Lung (tissue), 12 donors: ENCODE measurements around the gene COG6. TPM values are rescaled to one million over a fixed set of nuclear protein-coding genes. Genes with fewer than 3 reads are reported as not detected.

Experiments used
- ATAC-seq: fragments of 200-7000 bp; cut with Tn5 transposase; one replicate; pipeline ENCODE4 v1.9.1; 2020; ENCODE audit warnings: moderate number of reproducible peaks; ENCODE audit not compliant: insufficient read depth, low FRiP score
- DNase-seq, 3 donors: peaks; one replicate each; pipeline ENCODE4 v3.0.0-alpha.2; 2013 to 2017
- H3K27ac ChIP-seq, 2 donors: one replicate each; pipeline ENCODE4 v1.5.1; 2013; ENCODE audit warnings: mild to moderate bottlenecking in 2 of 2, moderate library complexity in 2 of 2, control low read depth in 1 of 2, inconsistent platforms in 1 of 2, low read depth in 1 of 2, low read length in 1 of 2
- H3K27me3 ChIP-seq, 3 donors: one replicate each; pipeline ENCODE4 v1.5.1; 2013; ENCODE audit warnings: low read length in 2 of 3; ENCODE audit not compliant: control insufficient read depth in 3 of 3, insufficient read depth in 3 of 3
- H3K36me3 ChIP-seq, 4 donors: one replicate each; pipeline ENCODE4 v1.5.1; 2013; ENCODE audit warnings: low read length in 4 of 4, mild to moderate bottlenecking in 1 of 4, moderate library complexity in 1 of 4; ENCODE audit not compliant: control insufficient read depth in 4 of 4, insufficient read depth in 4 of 4
- H3K4me1 ChIP-seq, 5 donors: one replicate each; pipeline ENCODE4 v1.5.1; 2013; ENCODE audit warnings: low read length in 5 of 5, mild to moderate bottlenecking in 2 of 5, moderate library complexity in 1 of 5; ENCODE audit not compliant: control insufficient read depth in 5 of 5, insufficient read depth in 5 of 5
- H3K4me3 ChIP-seq: one replicate; pipeline ENCODE4 v1.5.1; 2013; ENCODE audit warnings: mild to moderate bottlenecking, control low read depth, moderate library complexity
- H3K9ac ChIP-seq, 2 donors: one replicate each; pipeline ENCODE4 v1.5.1; 2013; ENCODE audit warnings: low read length in 2 of 2, control low read depth in 1 of 2; ENCODE audit not compliant: insufficient read depth in 1 of 2
- H3K9me3 ChIP-seq, 4 donors: one replicate each; pipeline ENCODE4 v1.5.1; 2013; ENCODE audit warnings: low read length in 3 of 4, mild to moderate bottlenecking in 1 of 4, moderate library complexity in 1 of 4; ENCODE audit not compliant: control insufficient read depth in 4 of 4, insufficient read depth in 3 of 4
- CTCF ChIP-seq: IDR thresholded peaks from 2 replicates; pipeline ENCODE4 v1.5.1; 2012; ENCODE audit warnings: mild to moderate bottlenecking; ENCODE audit errors: control extremely low read depth, extremely low read depth
- WGBS, 2 donors: extraction: QIAGEN DNeasy Blood & Tissue Kit; methylation state at CpG; one replicate each; pipeline ENCODE4 v1.1.7; 2013; 5-methylcytosine and 5-hydroxymethylcytosine counted together
- polyA plus RNA-seq, 2 donors: library from polyadenylated mRNA; stranded (reverse); fragments of 200-250 nt; gene quantifications; one replicate each; pipeline ENCODE4 v1.2.1, GENCODE V29; 2013
- total RNA-seq, 2 donors: library from RNA; depleted of rRNA in 1 of 2; stranded (reverse); fragments of >200 nt in 1 of 2; gene quantifications; one replicate each; pipeline ENCODE4 v1.2.1, GENCODE V29; 2014 to 2021
- donor health status: control.
- donor health status: control.
- donor health status: Bipolar disorder and iron deficiency.
- donor health status: healthy.
- donor health status: DM: yes; HTN: yes; CAD: no.

COG6 gene
- total and polyA plus RNA-seq, 4 donors, result 7.0 to 66.1 (median 17.8) TPM

DNA sequence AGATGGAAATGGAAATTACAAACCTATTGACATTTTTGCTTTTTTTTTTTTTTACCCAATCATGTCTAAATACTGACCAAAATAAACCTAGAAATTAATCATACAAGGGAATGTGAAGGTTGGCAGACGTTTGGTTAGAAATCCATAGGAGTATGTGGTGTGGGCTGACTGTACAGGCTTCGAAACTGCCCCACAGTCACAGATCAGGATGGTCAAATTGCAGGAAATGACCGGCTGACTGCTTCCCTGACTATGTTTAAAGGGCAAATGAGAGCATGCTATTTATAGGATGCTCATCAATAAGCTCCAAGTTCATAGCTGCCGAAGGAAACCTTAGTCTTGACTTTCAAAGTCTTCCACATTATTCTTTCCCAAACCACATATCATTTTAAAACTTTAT is 118.4 kb downstream of the COG6 start:
- H3K27ac ChIP-seq, result no peak overlapping the region
- H3K27me3 ChIP-seq, result no peaks in the 10 kb centered on the region
- H3K4me1 ChIP-seq, result peaks cover 0 to 3% (median 0%) of the 10 kb centered on the region in 5 donors
- H3K9me3 ChIP-seq, result peaks cover 0 to 4% (median 2%) of the 10 kb centered on the region in 4 donors
- 77 to 90% methylated on average over 4 of the region's 4 CpGs for WGBS, 2 donors
- DNase-seq, result no peak
- no peaks in the 10 kb centered on the region for H3K36me3 ChIP-seq
- ATAC-seq, result no peak
- H3K4me3 ChIP-seq, result no peak overlapping the region
- H3K9ac ChIP-seq, result no peak overlapping the region
- TF ChIP-seq CTCF, result no peak

DNA sequence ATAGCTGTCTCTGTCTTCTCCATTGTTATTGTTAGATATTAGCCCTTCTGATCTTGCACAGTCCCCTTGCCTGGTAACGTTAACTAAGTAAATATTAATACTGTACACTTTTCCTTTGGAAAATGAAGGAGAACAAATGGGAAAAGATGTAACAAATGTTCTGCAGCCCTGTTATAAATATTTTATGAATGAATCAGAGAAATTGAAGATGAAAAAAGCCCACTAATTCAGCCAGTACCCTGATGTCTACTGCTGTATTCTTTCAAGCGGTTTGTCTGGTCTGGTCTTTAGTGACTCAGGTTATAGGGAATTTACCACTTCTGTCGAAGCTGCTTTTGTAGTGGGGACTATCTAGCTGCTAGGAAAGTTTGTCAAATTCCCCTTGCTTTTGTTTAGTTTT is 121.0 kb downstream of the COG6 start:
- H3K36me3 ChIP-seq, result no peaks in the 10 kb centered on the region
- TF ChIP-seq CTCF, result no peak
- ATAC-seq (no peak), DNase-seq (no peak)
- H3K4me3 ChIP-seq, result no peak overlapping the region
- no peak overlapping the region for H3K9ac ChIP-seq
- no peaks in the 10 kb centered on the region for H3K27me3 ChIP-seq
- H3K9me3 ChIP-seq, result peaks cover 0 to 3% (median 1%) of the 10 kb centered on the region in 4 donors
- peaks cover 0 to 8% (median 0%) of the 10 kb centered on the region in 5 donors for H3K4me1 ChIP-seq
- WGBS, 2 donors, result 70 to 80% methylated on average over 3 of the region's 3 CpGs
- no peak overlapping the region for H3K27ac ChIP-seq

DNA sequence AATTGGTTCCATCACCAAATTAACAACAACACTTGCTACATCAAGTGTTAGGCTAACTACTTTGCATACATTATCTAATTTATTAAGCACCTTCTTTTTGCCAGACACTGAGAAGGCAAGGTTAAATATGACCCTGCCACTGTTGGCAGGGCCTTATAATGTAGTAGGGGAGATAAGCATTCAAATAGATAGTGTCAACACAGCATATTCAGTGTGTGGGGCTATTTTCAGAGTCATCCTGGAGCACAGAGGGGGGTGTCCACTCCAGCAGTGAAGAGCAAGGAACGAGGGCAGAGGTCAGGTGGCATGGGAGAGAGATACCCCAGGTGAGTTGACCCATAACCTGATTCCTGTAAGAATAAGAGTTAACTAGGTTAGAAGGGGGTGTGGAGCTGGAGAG is 121.6 kb downstream of the COG6 start:
- H3K27ac ChIP-seq, result no peak overlapping the region
- 88 to 100% methylated on average over 1 of the region's 1 CpG for WGBS, 2 donors

More for the DNA sequence above, 121.6 kb downstream of the COG6 start:
- H3K9ac ChIP-seq, result no peak overlapping the region
- no peak for DNase-seq
- no peak overlapping the region for H3K4me3 ChIP-seq
- H3K9me3 ChIP-seq, result peaks cover 0 to 3% (median 1%) of the 10 kb centered on the region in 4 donors
- no peaks in the 10 kb centered on the region for H3K27me3 ChIP-seq
- peaks cover 0 to 8% (median 0%) of the 10 kb centered on the region in 5 donors for H3K4me1 ChIP-seq
- no peak for TF ChIP-seq CTCF
- H3K36me3 ChIP-seq, result no peaks in the 10 kb centered on the region
- no peak for ATAC-seq
